HUDEP-2 (cell line): ENCODE data around the gene ZMYND8.

Source experiments
- DNase-seq, 76 experiments: peaks; one replicate each; lab custom pipeline; 2025; ENCODE audit not compliant: unreplicated experiment in 76 of 76; lab: John Stamatoyannopoulos, UW

ZMYND8 gene

GRCh38 chr20:47235111-47235510 is 121.4 kb downstream of the ZMYND8 start:
- DNase-seq = no peak

DNA sequence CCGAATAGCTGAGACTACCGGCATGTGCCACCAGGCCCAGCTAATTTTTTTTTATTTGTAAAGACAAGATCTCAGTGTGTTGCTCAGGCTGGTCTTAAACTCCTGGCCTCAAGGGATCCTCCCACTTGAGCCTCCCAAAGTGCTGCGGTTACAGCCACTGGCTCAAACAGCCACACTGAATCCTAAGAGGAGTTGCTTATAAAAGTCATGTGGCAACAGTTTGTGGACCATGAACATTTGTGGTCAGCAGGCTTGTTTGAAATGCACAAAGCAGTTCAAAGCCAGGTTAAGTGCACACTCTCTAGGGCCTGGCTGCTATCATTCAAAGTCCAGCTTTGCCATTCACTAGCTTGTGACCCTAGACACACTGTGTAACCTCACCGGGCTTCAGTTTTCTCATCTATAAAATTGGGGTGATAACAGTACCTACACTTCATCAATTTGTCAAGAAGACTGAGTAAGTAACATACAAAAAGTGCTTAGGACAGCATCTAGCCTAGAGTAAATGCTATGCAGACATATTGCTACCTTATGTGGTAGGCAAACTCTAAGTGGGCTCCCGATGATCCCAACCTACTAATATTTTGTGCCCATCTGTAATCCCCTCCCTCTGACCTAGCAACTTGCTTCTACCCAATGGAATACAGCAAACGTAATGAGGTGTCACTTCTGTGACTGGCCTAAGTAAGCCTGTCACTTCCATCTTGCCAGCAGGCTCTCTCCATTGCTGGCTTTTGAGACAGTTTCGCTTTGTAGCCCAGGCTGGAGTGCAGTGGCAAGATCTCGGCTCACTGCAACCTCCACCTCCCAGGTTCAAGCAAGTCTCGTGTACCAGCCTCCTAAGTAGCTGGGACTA is 122.9 kb downstream of the ZMYND8 start:
- no peak for DNase-seq

DNA sequence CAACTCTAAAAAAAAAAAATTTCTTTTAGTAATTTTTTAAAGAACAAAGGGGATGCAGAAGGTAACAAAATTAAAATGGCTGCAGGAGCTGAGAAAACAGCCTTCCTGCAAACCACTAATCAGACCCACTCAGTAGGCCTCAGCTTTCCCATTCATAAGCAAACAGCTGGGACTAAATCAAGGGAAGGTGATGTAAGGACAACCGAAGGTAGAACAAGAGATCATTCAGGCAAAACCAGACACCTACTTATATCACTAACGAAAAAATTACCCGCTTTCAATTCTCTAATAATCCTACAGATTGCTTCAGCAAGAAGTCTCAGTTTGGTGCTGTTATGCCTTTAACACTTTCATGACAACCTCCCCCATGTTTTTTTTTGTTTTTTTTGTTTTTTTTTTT is 124.0 kb downstream of the ZMYND8 start:
- DNase-seq = no peak

DNA sequence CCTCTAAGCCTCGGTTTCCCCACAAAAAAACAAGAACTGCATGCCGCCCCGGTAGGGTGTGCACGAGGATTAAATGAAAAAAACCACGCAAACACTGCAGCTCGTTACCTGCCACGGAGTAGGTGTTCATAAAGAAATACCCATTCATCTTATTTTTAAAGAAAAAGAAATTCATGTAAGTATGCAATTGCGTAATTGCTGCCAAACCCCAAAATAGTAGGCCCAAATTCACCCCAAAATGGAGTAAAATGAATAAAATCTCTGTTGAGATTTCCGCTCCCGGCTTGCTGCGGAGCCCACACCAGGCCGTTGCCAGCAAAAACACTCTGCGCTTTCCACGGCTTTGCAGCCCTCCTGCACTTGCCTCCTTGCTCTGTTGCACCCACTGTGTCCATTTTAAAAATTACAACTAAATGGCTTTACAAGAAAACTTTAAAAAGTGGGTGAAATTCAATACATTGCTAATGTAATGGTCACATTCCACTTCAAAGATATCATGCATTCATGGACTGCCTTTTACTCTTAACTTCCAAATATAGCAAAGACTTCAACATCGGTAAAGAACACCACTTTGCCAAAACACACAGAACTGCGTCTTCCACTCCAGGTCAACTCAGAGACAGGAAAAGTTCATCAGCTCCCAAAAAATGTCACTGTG is 125.0 kb downstream of the ZMYND8 start:
- DNase-seq = no peak

- no peak for DNase-seq
Observed at GRCh38 chr20:47230811-47231256, 125.7 kb downstream of the ZMYND8 start.

GRCh38 chr20:47228654-47229053 is 127.8 kb downstream of the ZMYND8 start:
- DNase-seq = no peak

GRCh38 chr20:47227576-47227975 is 128.9 kb downstream of the ZMYND8 start:
- no peak for DNase-seq

GRCh38 chr20:47227119-47227518 is 129.4 kb downstream of the ZMYND8 start:
- DNase-seq = no peak

DNA sequence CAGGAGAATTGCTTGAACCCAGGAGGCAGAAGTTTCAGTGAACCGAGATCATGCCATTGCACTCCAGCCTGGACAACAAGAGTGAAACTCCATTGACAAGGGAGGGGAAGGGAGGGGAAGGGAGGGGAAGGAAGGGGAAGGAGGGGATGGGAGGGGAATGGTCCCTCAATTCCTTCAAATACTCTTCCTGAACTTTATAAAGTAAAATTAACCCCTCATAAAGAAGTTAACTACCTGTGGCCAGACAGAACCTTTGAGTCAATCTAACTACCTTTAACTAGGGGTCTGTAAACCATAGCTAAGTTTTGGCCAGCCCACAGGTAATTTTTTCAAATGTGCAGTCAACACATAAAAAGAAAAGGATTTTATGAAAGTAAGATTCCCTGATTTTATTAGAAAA is 131.0 kb downstream of the ZMYND8 start:
- no peak for DNase-seq

- no peak for DNase-seq
Observed at GRCh38 chr20:47224857-47225256, 131.6 kb downstream of the ZMYND8 start.

- no peak for DNase-seq
Observed at GRCh38 chr20:47224300-47224791, 132.2 kb downstream of the ZMYND8 start.

DNA sequence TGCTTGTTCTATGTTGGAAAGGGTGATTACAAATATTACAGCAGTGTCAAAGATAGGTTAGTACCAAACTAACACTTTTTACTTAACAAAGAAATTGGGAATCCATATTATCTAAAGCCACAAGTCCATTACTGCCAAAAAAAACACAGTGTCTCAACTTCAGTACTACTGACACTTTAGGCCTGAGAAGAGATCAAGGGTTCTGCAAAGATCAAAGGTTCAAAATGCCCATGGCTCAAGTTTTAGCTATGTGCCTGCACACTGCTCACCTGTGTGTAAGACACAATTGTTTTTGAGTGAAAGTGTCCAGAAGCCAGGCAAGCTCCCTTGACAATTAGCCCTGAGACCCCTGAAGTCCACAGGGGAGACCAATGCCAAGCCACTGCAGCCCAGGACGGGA is 132.6 kb downstream of the ZMYND8 start:
- no peak for DNase-seq

GRCh38 chr20:47222468-47223119 is 133.9 kb downstream of the ZMYND8 start:
- no peak for DNase-seq

GRCh38 chr20:47221036-47221625 is 135.4 kb downstream of the ZMYND8 start:
- no peak for DNase-seq

DNA sequence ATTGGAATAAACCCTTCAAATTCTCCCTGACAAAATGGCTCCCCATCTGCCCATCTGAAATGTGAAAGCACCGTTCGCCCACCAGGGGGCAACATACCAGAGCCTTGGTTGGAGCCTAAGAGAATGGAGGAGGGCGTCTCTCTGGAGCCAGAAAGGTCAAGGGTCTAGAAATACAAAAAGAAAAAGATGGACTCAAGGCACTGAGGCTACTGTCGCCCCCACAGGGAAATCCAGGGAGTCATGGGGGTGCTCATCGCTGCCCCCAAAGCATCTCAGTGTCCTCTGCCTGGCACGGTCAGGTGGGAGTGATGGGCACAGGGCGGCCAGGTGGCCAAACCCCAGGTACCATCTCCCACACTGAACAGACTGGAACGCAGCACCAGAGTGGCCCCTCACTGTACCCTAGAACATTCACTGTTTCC is 136.3 kb downstream of the ZMYND8 start:
- DNase-seq = peak in 46 of 76 experiments; percentile 2 to 60 (median 22)

DNA sequence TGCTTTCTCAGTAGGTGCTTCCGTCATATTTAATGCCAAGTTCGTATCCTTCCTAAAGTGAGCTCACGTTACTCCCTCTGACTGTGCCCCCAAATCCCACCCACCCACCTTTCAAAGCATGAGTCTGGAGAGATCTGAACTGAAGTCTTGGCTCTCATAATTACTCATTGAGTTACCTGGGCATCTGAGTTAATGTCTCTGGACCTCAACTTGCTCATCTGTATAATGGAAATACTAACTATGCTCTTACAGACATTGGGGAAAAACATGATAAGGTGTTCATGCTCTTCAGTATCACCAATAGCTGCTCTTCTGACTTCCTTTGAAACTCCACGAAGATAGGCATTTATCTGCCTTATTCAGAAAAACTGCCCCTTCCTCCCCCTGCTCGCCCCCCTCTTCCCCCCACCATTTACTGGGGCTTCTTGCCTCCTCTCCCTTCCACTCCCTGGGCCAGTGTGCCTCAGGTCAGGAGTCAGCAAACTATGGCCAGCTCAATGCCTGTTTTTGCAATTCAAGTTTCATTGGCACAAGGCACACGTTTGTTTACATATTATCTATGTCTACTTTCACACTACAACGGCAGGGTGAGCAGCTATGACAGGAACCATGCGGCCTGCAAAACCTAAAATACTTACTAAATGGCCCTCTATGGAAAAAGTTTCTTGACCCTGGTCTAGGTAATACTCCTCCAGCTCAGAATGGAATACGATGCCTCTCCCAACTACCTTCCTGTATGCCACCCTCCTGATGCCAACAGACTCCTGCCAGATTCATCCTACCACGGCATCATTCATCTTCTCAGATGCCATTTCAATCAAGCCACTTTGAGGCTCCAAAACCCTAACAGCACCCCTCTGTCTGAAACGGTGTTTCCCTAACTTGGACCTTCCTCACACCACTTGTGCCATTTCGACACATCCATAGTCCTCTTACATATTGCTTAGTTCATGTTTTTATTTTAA is 138.7 kb downstream of the ZMYND8 start:
- no peak for DNase-seq

DNA sequence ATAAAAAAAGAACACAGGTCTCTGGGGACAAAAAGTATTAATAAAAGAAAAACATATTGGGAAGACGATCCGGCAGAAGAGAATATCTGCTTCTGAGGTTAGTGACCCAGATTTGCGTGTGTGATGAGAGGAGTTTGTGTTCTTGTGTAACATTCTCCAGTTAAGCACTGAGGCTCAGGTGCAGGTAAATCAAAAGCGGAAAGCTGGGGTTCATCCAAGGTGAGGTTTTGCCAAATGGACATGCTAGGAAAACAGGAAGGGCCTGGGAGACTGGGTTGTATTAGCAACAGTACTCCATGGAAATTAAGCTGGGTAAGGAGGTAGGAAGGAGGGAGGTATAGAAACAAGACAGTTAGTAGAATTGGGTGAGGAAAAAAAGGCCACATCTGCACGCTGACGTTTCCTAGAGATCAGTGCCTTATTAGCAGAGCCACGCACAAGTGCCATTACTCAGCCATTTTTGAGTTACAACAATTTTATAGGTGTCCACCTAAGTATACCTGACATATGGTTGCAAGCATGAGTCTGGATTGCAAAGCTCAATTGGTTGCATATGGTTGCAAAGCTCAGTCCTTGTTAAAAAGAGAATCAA is 139.6 kb downstream of the ZMYND8 start:
- DNase-seq = no peak

DNA sequence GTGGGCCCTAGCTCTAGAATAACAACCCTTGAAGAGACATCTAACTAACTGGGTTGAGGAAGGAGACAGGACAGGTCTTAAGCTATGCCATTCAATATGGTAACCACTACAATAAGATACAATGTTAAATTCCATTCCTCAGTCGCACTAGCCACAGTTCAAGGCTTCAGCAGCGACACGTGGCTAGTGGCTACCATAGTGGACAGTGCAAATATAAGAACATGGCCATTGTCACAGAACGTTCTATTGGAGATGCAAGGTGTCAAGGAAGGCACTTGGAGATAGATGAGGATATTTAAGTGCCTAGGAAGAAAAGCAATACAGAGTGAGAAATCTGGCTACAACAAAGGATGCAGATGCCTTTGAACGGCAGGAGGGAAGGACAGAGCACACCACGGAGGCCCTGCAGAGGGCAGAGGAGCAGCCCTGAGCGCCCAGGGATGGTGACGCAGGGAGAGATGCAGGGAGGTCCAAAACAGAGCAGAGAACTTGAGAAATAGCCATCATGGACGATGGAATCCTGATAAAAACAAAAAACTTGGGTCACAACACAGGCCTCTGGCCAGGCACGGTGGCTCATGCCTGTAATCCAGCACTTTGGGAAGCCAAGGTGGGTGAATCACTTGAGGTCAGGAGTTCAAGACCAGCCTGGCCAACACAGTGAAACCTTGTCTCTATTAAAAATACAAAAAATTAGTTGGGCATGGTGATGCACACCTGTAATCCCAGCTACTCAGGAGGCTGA is 140.7 kb downstream of the ZMYND8 start:
- DNase-seq = no peak

GRCh38 chr20:47213966-47214365 is 142.5 kb downstream of the ZMYND8 start:
- no peak for DNase-seq
